ENCODE measurements around the gene NCK2. TPM values are rescaled to one million over a fixed set of nuclear protein-coding genes. Genes with fewer than 3 reads are reported as not detected.

Gene NCK2
- total RNA-seq, 1 donor from 2014 or later = 92.5 TPM

- DNase-seq (ENCODE audit: low spot score, unreplicated experiment) = no peak
- peaks cover 51% of the 10 kb centered on the region for H3K9me3 Mint-ChIP-seq (ENCODE audit: low read depth)
- H3K27ac Mint-ChIP-seq = no peak overlapping the region
- TF ChIP-seq CTCF (IDR thresholded peaks at IDR 0.05; ENCODE audit: unreplicated experiment) = no peak
- H3K27me3 Mint-ChIP-seq = no peaks in the 10 kb centered on the region
- H3K36me3 Mint-ChIP-seq (ENCODE audit: insufficient read depth) = peaks cover 58% of the 10 kb centered on the region
- peaks cover 10% of the 10 kb centered on the region for H3K4me1 Mint-ChIP-seq (ENCODE audit: low read depth)
- no peak overlapping the region for H3K4me3 Mint-ChIP-seq (ENCODE audit: low read depth)
Observed at GRCh38 chr2:105834931-105835330, 90.2 kb downstream of the NCK2 start.

- H3K27me3 Mint-ChIP-seq = no peaks in the 10 kb centered on the region
- H3K9me3 Mint-ChIP-seq (ENCODE audit: low read depth) = peaks cover 41% of the 10 kb centered on the region
- H3K4me3 Mint-ChIP-seq (ENCODE audit: low read depth) = no peak overlapping the region
- H3K27ac Mint-ChIP-seq = peak overlapping the region; percentile 51
- TF ChIP-seq CTCF (IDR thresholded peaks at IDR 0.05; ENCODE audit: unreplicated experiment) = no peak
- peaks cover 10% of the 10 kb centered on the region for H3K4me1 Mint-ChIP-seq (ENCODE audit: low read depth)
- no peak for DNase-seq (ENCODE audit: low spot score, unreplicated experiment)
- H3K36me3 Mint-ChIP-seq (ENCODE audit: insufficient read depth) = peaks cover 48% of the 10 kb centered on the region
Observed at GRCh38 chr2:105836341-105836740, 91.6 kb downstream of the NCK2 start.

GRCh38 chr2:105836840-105837692 lies 92.4 kb downstream of the NCK2 start:
- H3K9me3 Mint-ChIP-seq (ENCODE audit: low read depth) = peaks cover 34% of the 10 kb centered on the region
- TF ChIP-seq CTCF (IDR thresholded peaks at IDR 0.05; ENCODE audit: unreplicated experiment) = no peak
- peaks cover 43% of the 10 kb centered on the region for H3K36me3 Mint-ChIP-seq (ENCODE audit: insufficient read depth)
- H3K4me1 Mint-ChIP-seq (ENCODE audit: low read depth) = peaks cover 10% of the 10 kb centered on the region
- H3K4me3 Mint-ChIP-seq (ENCODE audit: low read depth) = no peak overlapping the region
- H3K27ac Mint-ChIP-seq = peak overlapping the region; percentile 15
- DNase-seq (ENCODE audit: low spot score, unreplicated experiment) = no peak
- H3K27me3 Mint-ChIP-seq = no peaks in the 10 kb centered on the region

GRCh38 chr2:105839793-105840192 lies 95.1 kb downstream of the NCK2 start:
- Mint-ChIP-seq H3K36me3 (ENCODE audit: insufficient read depth) (peaks cover 22% of the 10 kb centered on the region), H3K27me3 (no peaks in the 10 kb centered on the region), H3K9me3 (ENCODE audit: low read depth) (peaks cover 16% of the 10 kb centered on the region), H3K27ac (peak overlapping the region; percentile 17), H3K4me3 (ENCODE audit: low read depth) (no peak overlapping the region), H3K4me1 (ENCODE audit: low read depth) (peaks cover 19% of the 10 kb centered on the region)
- TF ChIP-seq CTCF (IDR thresholded peaks at IDR 0.05; ENCODE audit: unreplicated experiment) = no peak
- no peak for DNase-seq (ENCODE audit: low spot score, unreplicated experiment)

- peaks cover 18% of the 10 kb centered on the region for H3K36me3 Mint-ChIP-seq (ENCODE audit: insufficient read depth)
- no peak for TF ChIP-seq CTCF (IDR thresholded peaks at IDR 0.05; ENCODE audit: unreplicated experiment)
- DNase-seq (ENCODE audit: low spot score, unreplicated experiment) = no peak
- H3K4me1 Mint-ChIP-seq (ENCODE audit: low read depth) = peaks cover 21% of the 10 kb centered on the region
- no peaks in the 10 kb centered on the region for H3K27me3 Mint-ChIP-seq
- peaks cover 8% of the 10 kb centered on the region for H3K9me3 Mint-ChIP-seq (ENCODE audit: low read depth)
- H3K4me3 Mint-ChIP-seq (ENCODE audit: low read depth) = no peak overlapping the region
- H3K27ac Mint-ChIP-seq = no peak overlapping the region
Observed at GRCh38 chr2:105840933-105841332, 96.2 kb downstream of the NCK2 start.
